Mammary epithelial cell (primary cell): ENCODE measurements around the gene OGDH.

Experiments
- CTCF ChIP-seq, 2 donors: IDR thresholded peaks in 1 of 2; conservative IDR thresholded peaks in 1 of 2; 2 replicates each; pipeline ENCODE4 v1.5.1; 2011 to 2012; ENCODE audit warnings: inconsistent platforms in 2 of 2, low read length in 2 of 2, mild to moderate bottlenecking in 2 of 2, control low read depth in 1 of 2, low read depth in 1 of 2; ENCODE audit not compliant: insufficient read depth in 1 of 2; ENCODE audit errors: extremely low read depth in 1 of 2
- EZH2 ChIP-seq: IDR thresholded peaks from 2 replicates; pipeline ENCODE4 v1.6.1; 2012; ENCODE audit warnings: low read length, inconsistent platforms, borderline replicate concordance

- no peak for TF ChIP-seq CTCF (conservative IDR thresholded peaks at IDR 0.05 in 1 of 2, IDR thresholded peaks at IDR 0.05 in 1 of 2; ENCODE audit: extremely low read depth in 1 of 2, insufficient read depth in 1 of 2, low read depth in 1 of 2, low read length in 2 of 2)
- TF ChIP-seq EZH2, result no peak
Measured at GRCh38 chr7:44674381-44674780, 68.0 kb downstream of the OGDH start.
